Inferior parietal cortex (tissue), 1 donor: ENCODE measurements around the gene SLC9B1.

ENCODE experiments used
- DNase-seq: peaks from one replicate; pipeline ENCODE4 v3.0.0-alpha.2; 2016; ENCODE audit errors: extremely low spot score

SLC9B1 gene, protein sequence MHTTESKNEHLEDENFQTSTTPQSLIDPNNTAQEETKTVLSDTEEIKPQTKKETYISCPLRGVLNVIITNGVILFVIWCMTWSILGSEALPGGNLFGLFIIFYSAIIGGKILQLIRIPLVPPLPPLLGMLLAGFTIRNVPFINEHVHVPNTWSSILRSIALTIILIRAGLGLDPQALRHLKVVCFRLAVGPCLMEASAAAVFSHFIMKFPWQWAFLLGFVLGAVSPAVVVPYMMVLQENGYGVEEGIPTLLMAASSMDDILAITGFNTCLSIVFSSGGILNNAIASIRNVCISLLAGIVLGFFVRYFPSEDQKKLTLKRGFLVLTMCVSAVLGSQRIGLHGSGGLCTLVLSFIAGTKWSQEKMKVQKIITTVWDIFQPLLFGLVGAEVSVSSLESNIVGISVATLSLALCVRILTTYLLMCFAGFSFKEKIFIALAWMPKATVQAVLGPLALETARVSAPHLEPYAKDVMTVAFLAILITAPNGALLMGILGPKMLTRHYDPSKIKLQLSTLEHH

GRCh38 chr4:103019308-103020124 lies at the start of gene SLC9B1:
Gene SLC9B1 (minus strand): TSS chr4:103019705. CDS start chr4:102991711, 27,994 bp downstream.
- DNase-seq: peak; percentile 85

DNA sequence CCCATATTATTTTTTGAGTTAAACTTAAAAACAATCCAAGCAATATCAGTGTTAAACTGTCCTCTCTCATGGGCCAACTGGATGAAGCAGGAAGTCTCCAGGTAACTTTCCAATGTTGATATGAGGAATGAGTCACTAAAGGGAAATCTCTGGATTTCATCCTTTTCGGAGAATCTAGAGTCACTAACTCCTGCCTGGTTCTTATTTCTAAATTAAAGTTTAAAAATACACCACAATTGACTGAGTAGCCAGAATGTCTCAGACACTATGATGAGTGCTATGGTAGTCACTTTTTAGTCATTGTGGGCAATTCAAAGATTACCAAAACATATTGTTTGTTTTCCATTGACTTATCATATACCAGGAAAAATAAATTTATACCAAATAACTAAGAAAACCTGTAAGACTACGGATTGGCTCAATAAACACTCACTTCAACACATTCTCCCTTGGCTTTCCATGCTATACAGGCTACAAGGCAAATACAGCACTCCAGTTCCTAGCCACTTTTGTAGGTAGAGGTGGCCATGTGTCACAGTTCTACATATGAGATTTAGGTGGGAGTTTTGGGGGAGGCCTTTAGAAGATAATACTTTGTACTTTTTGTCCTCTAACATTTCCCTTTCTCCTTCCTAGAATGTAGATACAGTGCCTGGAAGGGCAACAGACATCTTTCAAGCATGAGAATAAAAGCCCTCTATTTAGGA lies 48.5 kb upstream of the SLC9B1 start:
- DNase-seq: no peak

- no peak for DNase-seq
Measured at GRCh38 chr4:103060453-103061148, 41.1 kb upstream of the SLC9B1 start.

GRCh38 chr4:103054030-103054429 lies 34.5 kb upstream of the SLC9B1 start:
- DNase-seq: no peak

GRCh38 chr4:103052779-103053178 lies 33.3 kb upstream of the SLC9B1 start:
- no peak for DNase-seq

- no peak for DNase-seq
Measured at GRCh38 chr4:103052145-103052544, 32.6 kb upstream of the SLC9B1 start.

DNA sequence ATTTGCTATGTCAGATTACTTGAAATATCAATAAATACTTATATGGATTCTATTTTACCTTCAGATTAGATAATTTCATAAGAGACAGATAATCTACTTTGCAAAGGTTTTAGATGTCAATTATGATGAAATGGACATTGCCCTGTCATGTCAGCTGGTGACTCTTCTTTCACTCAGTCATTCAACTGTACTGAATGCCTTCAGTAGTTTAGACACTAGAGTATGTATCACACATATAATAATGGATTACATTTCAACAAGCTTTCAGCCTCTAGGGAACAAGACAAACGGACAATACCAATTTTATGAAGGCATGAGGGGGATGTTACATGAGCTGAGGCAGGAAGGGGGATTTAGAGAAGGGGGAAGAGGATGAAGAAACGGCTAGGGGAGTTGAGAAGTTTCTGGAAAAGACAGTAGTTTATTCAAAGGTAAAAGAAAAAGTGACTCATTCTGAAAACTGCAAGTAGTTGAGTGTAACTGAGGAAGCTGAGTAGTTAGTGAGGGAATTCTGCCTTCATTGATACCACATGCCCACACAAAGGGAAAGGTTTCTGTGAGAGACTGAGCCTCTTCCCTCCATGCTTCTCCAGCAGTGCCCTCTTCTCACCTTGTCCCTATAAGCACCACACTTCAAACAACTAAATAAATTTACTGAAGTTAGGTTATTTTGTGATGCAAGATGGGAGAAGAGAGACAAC lies 31.4 kb upstream of the SLC9B1 start:
- DNase-seq: no peak

- peak; percentile 44 for DNase-seq
Measured at GRCh38 chr4:103046416-103047290, 27.1 kb upstream of the SLC9B1 start.

GRCh38 chr4:103044183-103044582 lies 24.7 kb upstream of the SLC9B1 start:
- no peak for DNase-seq

GRCh38 chr4:103036169-103036568 lies 16.7 kb upstream of the SLC9B1 start:
- no peak for DNase-seq

- no peak for DNase-seq
Measured at GRCh38 chr4:103032574-103032973, 13.1 kb upstream of the SLC9B1 start.

GRCh38 chr4:103030791-103031190 lies 11.3 kb upstream of the SLC9B1 start:
- no peak for DNase-seq

DNA sequence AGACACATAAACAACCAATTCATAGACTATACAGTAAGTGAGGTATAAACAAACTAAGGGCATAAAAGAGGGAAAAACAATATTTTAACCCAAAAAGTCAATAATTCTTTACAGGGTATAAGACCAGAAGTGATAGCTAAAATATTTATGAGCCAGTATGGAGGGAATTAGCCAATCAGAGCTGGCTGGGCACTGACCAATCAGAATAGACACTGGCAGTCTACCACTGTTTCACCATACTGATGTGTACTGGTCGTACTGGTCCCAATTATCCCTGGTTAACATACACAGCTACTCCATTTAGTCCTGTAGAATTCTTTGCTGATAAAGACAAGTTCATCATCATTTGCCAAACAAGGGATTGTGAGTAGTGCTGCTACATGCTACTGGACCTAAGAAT lies 9.8 kb upstream of the SLC9B1 start:
- no peak for DNase-seq

DNA sequence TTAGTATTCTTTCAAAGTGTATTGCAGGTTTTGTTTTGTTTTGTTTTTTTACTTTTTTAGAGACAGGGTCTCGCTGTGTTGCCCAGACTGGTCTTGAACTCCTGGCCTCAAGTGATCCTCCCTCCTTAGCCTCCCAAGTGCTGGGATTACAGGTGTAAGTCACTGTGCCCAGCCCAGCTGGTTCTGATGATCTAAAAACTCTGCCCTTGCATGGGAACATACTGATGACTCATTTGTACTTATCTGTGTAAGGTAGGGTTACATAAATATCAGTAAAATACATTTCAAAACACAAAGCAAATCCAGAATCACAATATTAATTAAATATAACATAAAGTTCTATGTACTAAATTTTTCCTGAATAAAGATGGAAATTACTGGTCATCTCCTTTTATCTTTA lies 7.4 kb upstream of the SLC9B1 start:
- DNase-seq: no peak

DNA sequence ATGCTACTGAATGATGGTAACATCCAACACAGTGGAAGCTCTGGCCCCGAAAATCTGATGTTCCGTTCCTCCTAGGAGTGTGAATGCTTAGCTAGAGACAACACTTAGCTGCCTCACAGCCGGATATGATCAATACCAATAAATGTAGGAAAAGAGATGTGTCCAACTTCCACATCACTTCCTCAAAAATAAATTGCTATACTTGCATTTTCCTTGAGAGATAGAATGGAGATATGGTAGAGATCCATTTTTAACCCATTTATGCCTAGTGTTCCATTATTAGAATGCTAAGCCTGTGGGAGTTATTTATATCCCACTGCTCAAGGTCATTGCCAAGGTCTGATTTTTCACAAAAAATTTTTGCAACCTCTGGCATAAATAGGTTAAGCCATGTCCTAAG lies 5.5 kb upstream of the SLC9B1 start:
- no peak for DNase-seq

- DNase-seq: no peak
Measured at GRCh38 chr4:103021120-103021519, 1.6 kb upstream of the SLC9B1 start.

DNA sequence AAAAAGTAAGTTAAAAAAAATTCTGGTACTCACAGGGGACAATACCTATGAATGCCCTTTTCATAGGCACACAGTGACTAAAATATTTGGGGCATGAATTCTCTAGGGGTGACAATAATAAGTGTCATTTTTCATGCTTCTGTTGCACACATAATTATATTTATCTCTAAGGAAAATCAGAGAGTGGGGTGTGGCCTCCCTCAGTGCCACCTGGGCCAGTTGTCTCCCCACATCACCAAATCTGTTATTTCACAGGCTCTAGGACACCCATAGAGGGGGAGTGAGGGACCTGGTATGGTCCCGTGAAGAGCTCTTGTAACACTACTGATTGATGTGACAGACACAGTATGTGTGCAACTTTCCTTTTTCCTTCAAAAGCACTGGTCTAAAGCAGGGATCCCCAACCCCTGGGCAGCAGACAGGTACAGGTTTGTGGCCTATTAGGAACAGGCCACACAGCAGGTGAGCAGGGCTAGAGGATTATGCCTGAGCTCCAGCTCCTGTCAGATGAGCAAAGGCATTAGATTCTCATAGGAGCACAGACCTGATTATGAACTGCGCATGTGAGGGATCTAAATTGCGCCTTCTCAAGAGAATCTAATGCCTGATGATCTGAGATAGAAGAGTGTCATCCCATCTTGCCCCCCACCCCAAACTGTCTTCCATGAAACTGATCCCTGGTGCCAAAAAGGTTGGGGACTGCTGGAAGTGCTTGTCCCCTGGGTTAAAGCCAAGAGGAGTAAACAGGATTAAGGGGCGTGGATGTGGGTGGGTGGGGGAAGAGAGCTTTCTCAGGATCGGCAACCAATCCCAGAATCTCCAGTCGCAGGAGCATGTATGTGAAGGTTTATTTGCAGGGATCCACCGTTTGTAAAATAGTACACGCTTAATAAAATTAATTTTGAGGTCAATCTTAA lies 856 bp downstream of the SLC9B1 start:
- peak; percentile 19 for DNase-seq

DNA sequence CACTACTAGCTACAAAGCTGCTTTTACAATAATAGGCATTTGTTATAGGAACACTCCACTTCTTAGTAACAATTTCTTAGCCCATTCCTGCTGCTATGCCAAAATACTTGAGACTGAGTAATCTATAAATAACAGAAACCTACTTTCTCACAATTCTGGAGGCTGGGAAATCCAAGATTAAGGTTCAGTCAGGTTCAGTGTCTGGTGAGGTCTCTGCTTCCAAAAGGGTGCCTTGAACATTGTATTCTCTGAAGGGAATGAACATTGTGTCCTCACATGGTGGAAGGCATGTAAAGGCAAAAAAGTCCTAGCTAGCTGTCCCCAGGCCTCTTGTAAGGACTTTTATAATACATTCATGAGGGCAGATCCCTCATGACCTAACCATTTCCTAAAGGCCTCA lies 7.0 kb downstream of the SLC9B1 start:
- no peak for DNase-seq

GRCh38 chr4:103012060-103012459 lies 7.4 kb downstream of the SLC9B1 start:
- DNase-seq: no peak
